22Rv1 (cell line): ENCODE results near the gene IGSF21.

Experiments used
- CTCF ChIP-seq: fragments of 450-650 bp; IDR thresholded peaks from 2 replicates; pipeline ENCODE4 v1.5.1; 2017; ENCODE audit warnings: mild to moderate bottlenecking
- ZFX ChIP-seq: fragments of 450-650 bp; IDR thresholded peaks from 2 replicates; pipeline ENCODE4 v1.6.1; 2017; ENCODE audit warnings: antibody characterized with exemption, borderline replicate concordance

GRCh38 chr1:18144916-18145647 is 37.5 kb downstream of the IGSF21 start:
- no peak for TF ChIP-seq CTCF
- no peak for TF ChIP-seq ZFX
